Measurements from ENCODE around the gene VWC2L.

Gene VWC2L

DNA sequence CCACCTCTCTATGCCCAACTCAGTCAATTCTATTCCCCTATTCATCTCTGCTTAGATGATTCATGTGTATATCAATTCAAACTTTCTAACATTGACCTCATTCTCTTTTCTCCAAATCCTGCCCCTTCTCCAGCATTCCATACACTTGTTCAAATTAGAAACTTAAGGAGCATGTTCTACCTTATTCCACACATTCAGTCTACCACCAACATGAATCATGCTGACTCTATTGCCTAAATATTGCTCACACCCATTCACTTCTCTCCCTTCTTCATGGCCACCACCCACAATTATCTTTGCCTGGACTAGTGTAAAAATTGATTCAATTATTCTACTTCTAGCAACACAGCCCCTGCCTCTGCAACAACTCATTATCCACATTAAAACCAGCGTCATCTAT lies 147.5 kb downstream of the VWC2L start:
- Histone ChIP-seq H3K9me3 (ENCODE audit: control insufficient read depth, insufficient read depth, low read length) (no peaks in the 10 kb centered on the region), H3K27me3 (ENCODE audit: control insufficient read depth, insufficient read depth, low read length) (no peaks in the 10 kb centered on the region), H3K4me3 (ENCODE audit: low read length) (no peak overlapping the region), H3K36me3 (ENCODE audit: control insufficient read depth, insufficient read depth, low read length) (no peaks in the 10 kb centered on the region), H3K27ac (ENCODE audit: low read length) (no peak overlapping the region), H3K4me1 (ENCODE audit: control insufficient read depth, insufficient read depth, low read length) (no peaks in the 10 kb centered on the region)
- no peak for DNase-seq (ENCODE audit: low read depth, low spot score)
- WGBS (ENCODE audit: insufficient coverage, insufficient read length), result no CpG with 5 or more reads among the region's 1 CpG

- no CpG with 5 or more reads among the region's 4 CpGs for WGBS (ENCODE audit: insufficient coverage, insufficient read length)
- Histone ChIP-seq H3K27ac (ENCODE audit: low read length) (no peak overlapping the region), H3K36me3 (ENCODE audit: control insufficient read depth, insufficient read depth, low read length) (no peaks in the 10 kb centered on the region), H3K27me3 (ENCODE audit: control insufficient read depth, insufficient read depth, low read length) (no peaks in the 10 kb centered on the region), H3K4me1 (ENCODE audit: control insufficient read depth, insufficient read depth, low read length) (no peaks in the 10 kb centered on the region), H3K4me3 (ENCODE audit: low read length) (no peak overlapping the region), H3K9me3 (ENCODE audit: control insufficient read depth, insufficient read depth, low read length) (no peaks in the 10 kb centered on the region)
- no peak for DNase-seq (ENCODE audit: low read depth, low spot score)
These were observed 149.3 kb downstream of the VWC2L start for GRCh38 chr2:214560176-214560575.

DNA sequence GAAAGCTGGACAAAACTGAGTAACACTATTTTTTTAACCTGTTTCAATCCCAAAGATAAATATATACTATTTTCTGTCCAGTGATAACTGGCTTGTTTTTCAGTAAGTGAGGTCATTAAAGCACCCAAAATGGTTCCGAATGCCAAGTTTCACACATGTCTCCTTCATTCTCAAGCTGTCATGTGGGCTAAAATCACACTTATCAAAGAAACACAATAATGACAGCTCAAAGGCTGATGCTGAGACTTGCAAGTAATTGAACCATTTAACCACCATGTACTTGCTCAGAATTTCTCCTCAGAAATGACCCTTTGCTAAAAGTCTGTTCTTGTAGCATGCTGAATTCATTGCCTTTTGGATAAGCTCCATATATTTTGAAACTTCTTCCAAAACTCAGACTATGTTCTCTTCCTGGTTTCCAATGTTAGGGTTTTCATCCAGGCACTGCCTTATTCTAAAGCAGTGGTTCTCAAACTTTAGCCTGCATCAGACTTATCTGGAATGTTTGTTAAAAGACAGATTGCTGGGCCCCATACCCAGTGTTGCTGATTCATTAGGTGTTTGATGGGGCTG lies 149.8 kb downstream of the VWC2L start:
- Histone ChIP-seq H3K4me3 (ENCODE audit: low read length) (no peak overlapping the region), H3K9me3 (ENCODE audit: control insufficient read depth, insufficient read depth, low read length) (no peaks in the 10 kb centered on the region), H3K27ac (ENCODE audit: low read length) (no peak overlapping the region), H3K4me1 (ENCODE audit: control insufficient read depth, insufficient read depth, low read length) (no peaks in the 10 kb centered on the region), H3K27me3 (ENCODE audit: control insufficient read depth, insufficient read depth, low read length) (no peaks in the 10 kb centered on the region), H3K36me3 (ENCODE audit: control insufficient read depth, insufficient read depth, low read length) (no peaks in the 10 kb centered on the region)
- no CpG with 5 or more reads among the region's 1 CpG for WGBS (ENCODE audit: insufficient coverage, insufficient read length)
- DNase-seq (ENCODE audit: low read depth, low spot score), result no peak

DNA sequence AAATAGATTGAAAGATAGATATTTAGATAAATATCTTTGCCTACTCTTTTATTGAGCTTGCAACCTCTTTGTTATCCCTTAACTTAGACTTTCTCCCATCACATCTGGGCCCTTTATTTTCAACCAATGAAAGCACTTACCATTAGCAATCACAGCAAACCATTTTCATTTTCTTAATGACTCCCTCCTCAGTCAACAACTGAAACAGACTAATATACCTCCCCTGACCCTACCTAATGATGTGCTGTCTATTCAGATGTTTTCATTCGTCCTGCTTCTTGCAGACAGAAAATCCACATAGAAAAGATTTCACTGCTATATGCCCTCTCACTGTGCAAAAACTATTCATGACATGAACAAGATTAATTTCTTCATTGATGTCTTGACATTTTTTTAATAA lies 154.4 kb downstream of the VWC2L start:
- Histone ChIP-seq H3K27ac (ENCODE audit: low read length) (no peak overlapping the region), H3K9me3 (ENCODE audit: control insufficient read depth, insufficient read depth, low read length) (no peaks in the 10 kb centered on the region), H3K36me3 (ENCODE audit: control insufficient read depth, insufficient read depth, low read length) (no peaks in the 10 kb centered on the region), H3K4me1 (ENCODE audit: control insufficient read depth, insufficient read depth, low read length) (no peaks in the 10 kb centered on the region), H3K27me3 (ENCODE audit: control insufficient read depth, insufficient read depth, low read length) (no peaks in the 10 kb centered on the region), H3K4me3 (ENCODE audit: low read length) (no peak overlapping the region)
- WGBS (ENCODE audit: insufficient coverage, insufficient read length), result no CpG with 5 or more reads among the region's 1 CpG
- no peak for DNase-seq (ENCODE audit: low read depth, low spot score)

- H3K27me3 ChIP-seq (ENCODE audit: control insufficient read depth, insufficient read depth, low read length), result no peaks in the 10 kb centered on the region
- H3K27ac ChIP-seq (ENCODE audit: low read length), result no peak overlapping the region
- H3K9me3 ChIP-seq (ENCODE audit: control insufficient read depth, insufficient read depth, low read length), result no peaks in the 10 kb centered on the region
- no peaks in the 10 kb centered on the region for H3K4me1 ChIP-seq (ENCODE audit: control insufficient read depth, insufficient read depth, low read length)
- no CpG with 5 or more reads among the region's 1 CpG for WGBS (ENCODE audit: insufficient coverage, insufficient read length)
- no peak for DNase-seq (ENCODE audit: low read depth, low spot score)
- no peaks in the 10 kb centered on the region for H3K36me3 ChIP-seq (ENCODE audit: control insufficient read depth, insufficient read depth, low read length)
- H3K4me3 ChIP-seq (ENCODE audit: low read length), result no peak overlapping the region
These were observed 155.6 kb downstream of the VWC2L start for GRCh38 chr2:214566457-214566856.

DNA sequence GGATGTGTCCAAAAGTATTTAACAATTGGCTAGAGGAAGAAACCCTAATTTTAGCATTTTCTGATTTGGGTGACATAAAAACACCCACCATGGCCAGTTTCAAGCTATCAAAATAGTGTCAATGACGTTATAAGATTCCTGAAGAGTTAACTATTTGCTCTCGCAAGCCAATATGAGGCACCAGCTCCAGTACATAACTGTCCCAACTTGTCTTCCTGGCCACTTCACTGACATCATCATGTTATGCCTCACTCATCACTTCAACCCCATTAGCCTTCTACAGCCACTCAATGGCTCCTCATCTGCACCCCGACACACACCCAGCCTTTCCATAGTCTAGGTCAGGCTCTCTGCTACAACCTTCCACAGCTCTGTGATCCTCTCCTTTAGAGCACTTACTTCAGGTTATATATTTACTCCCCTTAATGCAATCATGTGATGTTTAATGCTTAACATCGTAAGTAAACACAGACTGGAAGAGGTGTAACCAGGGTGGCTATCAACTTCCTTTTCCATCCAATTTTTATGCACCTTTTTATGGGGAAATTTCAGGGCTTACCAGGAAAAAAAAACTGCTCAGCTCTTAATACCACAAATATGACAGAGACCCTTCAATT lies 158.7 kb downstream of the VWC2L start:
- DNase-seq (ENCODE audit: low read depth, low spot score), result no peak
- no CpG with 5 or more reads among the region's 4 CpGs for WGBS (ENCODE audit: insufficient coverage, insufficient read length)

GRCh38 chr2:214574084-214574781 lies 163.4 kb downstream of the VWC2L start:
- no CpG with 5 or more reads among the region's 3 CpGs for WGBS (ENCODE audit: insufficient coverage, insufficient read length)
- no peak overlapping the region for H3K4me3 ChIP-seq (ENCODE audit: low read length)

More for the DNA sequence above, 158.7 kb downstream of the VWC2L start:
- Histone ChIP-seq H3K36me3 (ENCODE audit: control insufficient read depth, insufficient read depth, low read length) (no peaks in the 10 kb centered on the region), H3K4me3 (ENCODE audit: low read length) (no peak overlapping the region), H3K4me1 (ENCODE audit: control insufficient read depth, insufficient read depth, low read length) (no peaks in the 10 kb centered on the region), H3K9me3 (ENCODE audit: control insufficient read depth, insufficient read depth, low read length) (no peaks in the 10 kb centered on the region), H3K27ac (ENCODE audit: low read length) (no peak overlapping the region), H3K27me3 (ENCODE audit: control insufficient read depth, insufficient read depth, low read length) (no peaks in the 10 kb centered on the region)

DNA sequence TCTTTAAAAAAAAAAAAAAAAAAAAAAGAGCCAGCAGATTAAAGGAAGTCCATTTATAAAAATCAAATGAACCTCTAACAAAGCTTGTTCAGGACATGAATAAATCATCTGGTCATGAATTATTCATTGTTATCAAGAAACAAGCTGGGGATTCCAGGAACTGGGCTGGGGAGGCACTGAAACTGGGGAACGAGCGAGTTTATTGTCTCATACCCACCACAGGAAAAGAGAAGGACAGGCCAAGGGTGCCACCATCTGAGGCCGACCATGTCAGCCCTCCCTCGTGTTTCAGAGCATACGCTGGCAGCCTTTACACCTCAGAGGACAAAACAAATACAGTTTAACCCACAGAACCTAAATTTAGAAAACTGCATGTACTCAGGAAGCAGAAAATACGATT lies 164.2 kb downstream of the VWC2L start:
- H3K27ac ChIP-seq (ENCODE audit: low read length), result no peak overlapping the region
- H3K36me3 ChIP-seq (ENCODE audit: control insufficient read depth, insufficient read depth, low read length), result no peaks in the 10 kb centered on the region
- WGBS (ENCODE audit: insufficient coverage, insufficient read length), result no CpG with 5 or more reads among the region's 6 CpGs
- H3K4me1 ChIP-seq (ENCODE audit: control insufficient read depth, insufficient read depth, low read length), result no peaks in the 10 kb centered on the region
- DNase-seq (ENCODE audit: low read depth, low spot score), result no peak
- no peaks in the 10 kb centered on the region for H3K27me3 ChIP-seq (ENCODE audit: control insufficient read depth, insufficient read depth, low read length)
- no peak overlapping the region for H3K4me3 ChIP-seq (ENCODE audit: low read length)
- no peaks in the 10 kb centered on the region for H3K9me3 ChIP-seq (ENCODE audit: control insufficient read depth, insufficient read depth, low read length)

More at GRCh38 chr2:214574084-214574781, 163.4 kb downstream of the VWC2L start:
- no peak overlapping the region for H3K27ac ChIP-seq (ENCODE audit: low read length)
- H3K27me3 ChIP-seq (ENCODE audit: control insufficient read depth, insufficient read depth, low read length), result no peaks in the 10 kb centered on the region
- H3K4me1 ChIP-seq (ENCODE audit: control insufficient read depth, insufficient read depth, low read length), result no peaks in the 10 kb centered on the region
- no peak for DNase-seq (ENCODE audit: low read depth, low spot score)
- H3K36me3 ChIP-seq (ENCODE audit: control insufficient read depth, insufficient read depth, low read length), result no peaks in the 10 kb centered on the region
- no peaks in the 10 kb centered on the region for H3K9me3 ChIP-seq (ENCODE audit: control insufficient read depth, insufficient read depth, low read length)

DNA sequence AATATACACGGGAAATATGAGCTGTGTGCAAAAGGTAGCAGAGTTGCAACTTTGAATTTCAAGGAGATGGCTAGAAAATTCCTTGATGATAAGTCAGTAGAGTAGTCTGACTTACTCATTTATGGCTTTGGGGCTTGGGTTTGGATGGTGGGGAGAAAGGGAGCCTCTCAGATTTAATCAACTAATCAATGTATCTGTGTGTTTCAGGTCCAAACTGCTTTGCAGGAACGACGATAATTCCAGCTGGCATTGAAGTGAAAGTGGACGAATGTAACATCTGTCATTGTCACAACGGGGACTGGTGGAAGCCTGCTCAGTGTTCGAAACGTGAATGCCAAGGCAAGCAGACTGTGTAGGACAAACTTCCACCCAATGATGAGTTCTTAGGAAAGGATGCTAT lies 164.6 kb downstream of the VWC2L start:
- H3K27me3 ChIP-seq (ENCODE audit: control insufficient read depth, insufficient read depth, low read length), result no peaks in the 10 kb centered on the region
- DNase-seq (ENCODE audit: low read depth, low spot score), result no peak
- no peaks in the 10 kb centered on the region for H3K9me3 ChIP-seq (ENCODE audit: control insufficient read depth, insufficient read depth, low read length)
- H3K4me1 ChIP-seq (ENCODE audit: control insufficient read depth, insufficient read depth, low read length), result no peaks in the 10 kb centered on the region
- H3K27ac ChIP-seq (ENCODE audit: low read length), result no peak overlapping the region
- no peaks in the 10 kb centered on the region for H3K36me3 ChIP-seq (ENCODE audit: control insufficient read depth, insufficient read depth, low read length)
- H3K4me3 ChIP-seq (ENCODE audit: low read length), result no peak overlapping the region
- WGBS (ENCODE audit: insufficient coverage, insufficient read length), result no CpG with 5 or more reads among the region's 7 CpGs

- Histone ChIP-seq H3K36me3 (ENCODE audit: control insufficient read depth, insufficient read depth, low read length) (no peaks in the 10 kb centered on the region), H3K27me3 (ENCODE audit: control insufficient read depth, insufficient read depth, low read length) (no peaks in the 10 kb centered on the region), H3K4me3 (ENCODE audit: low read length) (no peak overlapping the region), H3K4me1 (ENCODE audit: control insufficient read depth, insufficient read depth, low read length) (no peaks in the 10 kb centered on the region), H3K27ac (ENCODE audit: low read length) (no peak overlapping the region), H3K9me3 (ENCODE audit: control insufficient read depth, insufficient read depth, low read length) (no peaks in the 10 kb centered on the region)
- WGBS (ENCODE audit: insufficient coverage, insufficient read length), result no CpG with 5 or more reads among the region's 6 CpGs
- DNase-seq (ENCODE audit: low read depth, low spot score), result no peak
These were observed 166.9 kb downstream of the VWC2L start for GRCh38 chr2:214577769-214578168.
